Chondrocyte (in vitro differentiated cells): ENCODE measurements around the gene FXYD7. TPM values are rescaled to one million over a fixed set of nuclear protein-coding genes. Genes with fewer than 3 reads are reported as not detected.

Source experiments
- DNase-seq: peaks from one replicate; pipeline ENCODE4 v3.0.0; 2021; ENCODE audit warnings: mixed read lengths, low spot score
- H3K27ac Mint-ChIP-seq: one replicate; pipeline ENCODE4 v1.8.0; 2021; ENCODE audit warnings: mild to moderate bottlenecking, moderate library complexity, mixed read lengths; ENCODE audit not compliant: unreplicated experiment
- H3K27me3 Mint-ChIP-seq: 2 replicates; pipeline ENCODE4 v1.8.0; 2021; ENCODE audit warnings: low read depth, mixed read lengths
- H3K36me3 Mint-ChIP-seq: 2 replicates; pipeline ENCODE4 v1.8.0; 2021; ENCODE audit warnings: low read depth, mixed read lengths
- H3K4me1 Mint-ChIP-seq: 2 replicates; pipeline ENCODE4 v1.8.0; 2021; ENCODE audit warnings: low read depth, mild to moderate bottlenecking, mixed read lengths
- H3K4me3 Mint-ChIP-seq: one replicate; pipeline ENCODE4 v1.8.0; 2021; ENCODE audit warnings: mild to moderate bottlenecking, moderate library complexity, mixed read lengths; ENCODE audit not compliant: unreplicated experiment
- H3K9me3 Mint-ChIP-seq: 2 replicates; pipeline ENCODE4 v1.8.0; 2021; ENCODE audit warnings: low read depth, mixed read lengths
- total RNA-seq: library from RNA; stranded (reverse); gene quantifications from 3 replicates; pipeline ENCODE4 v1.2.1, GENCODE V29; 2021
- TF ChIP-seq, protein P1 (sequence below): fragments of 200-600 bp; sonication (generic); IDR thresholded peaks from 2 replicates; pipeline ENCODE4 v1.5.0; 2021; ENCODE audit warnings: antibody characterized with exemption, mild to moderate bottlenecking, moderate library complexity

Gene FXYD7
- total RNA-seq, 1 donor from 2014 or later, result not detected

GRCh38 chr19:35153701-35154524 lies 10.9 kb downstream of the FXYD7 start:
- TF ChIP-seq, protein P1, sequence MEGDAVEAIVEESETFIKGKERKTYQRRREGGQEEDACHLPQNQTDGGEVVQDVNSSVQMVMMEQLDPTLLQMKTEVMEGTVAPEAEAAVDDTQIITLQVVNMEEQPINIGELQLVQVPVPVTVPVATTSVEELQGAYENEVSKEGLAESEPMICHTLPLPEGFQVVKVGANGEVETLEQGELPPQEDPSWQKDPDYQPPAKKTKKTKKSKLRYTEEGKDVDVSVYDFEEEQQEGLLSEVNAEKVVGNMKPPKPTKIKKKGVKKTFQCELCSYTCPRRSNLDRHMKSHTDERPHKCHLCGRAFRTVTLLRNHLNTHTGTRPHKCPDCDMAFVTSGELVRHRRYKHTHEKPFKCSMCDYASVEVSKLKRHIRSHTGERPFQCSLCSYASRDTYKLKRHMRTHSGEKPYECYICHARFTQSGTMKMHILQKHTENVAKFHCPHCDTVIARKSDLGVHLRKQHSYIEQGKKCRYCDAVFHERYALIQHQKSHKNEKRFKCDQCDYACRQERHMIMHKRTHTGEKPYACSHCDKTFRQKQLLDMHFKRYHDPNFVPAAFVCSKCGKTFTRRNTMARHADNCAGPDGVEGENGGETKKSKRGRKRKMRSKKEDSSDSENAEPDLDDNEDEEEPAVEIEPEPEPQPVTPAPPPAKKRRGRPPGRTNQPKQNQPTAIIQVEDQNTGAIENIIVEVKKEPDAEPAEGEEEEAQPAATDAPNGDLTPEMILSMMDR, result peak; percentile 78
- no peak for DNase-seq
- no peaks in the 10 kb centered on the region for H3K9me3 Mint-ChIP-seq
- peaks cover 10% of the 10 kb centered on the region for H3K36me3 Mint-ChIP-seq
- H3K27me3 Mint-ChIP-seq, result no peaks in the 10 kb centered on the region
- peak overlapping the region; percentile 99 for H3K4me3 Mint-ChIP-seq
- peak overlapping the region; percentile 64 for H3K27ac Mint-ChIP-seq
- peaks cover 59% of the 10 kb centered on the region for H3K4me1 Mint-ChIP-seq

DNA sequence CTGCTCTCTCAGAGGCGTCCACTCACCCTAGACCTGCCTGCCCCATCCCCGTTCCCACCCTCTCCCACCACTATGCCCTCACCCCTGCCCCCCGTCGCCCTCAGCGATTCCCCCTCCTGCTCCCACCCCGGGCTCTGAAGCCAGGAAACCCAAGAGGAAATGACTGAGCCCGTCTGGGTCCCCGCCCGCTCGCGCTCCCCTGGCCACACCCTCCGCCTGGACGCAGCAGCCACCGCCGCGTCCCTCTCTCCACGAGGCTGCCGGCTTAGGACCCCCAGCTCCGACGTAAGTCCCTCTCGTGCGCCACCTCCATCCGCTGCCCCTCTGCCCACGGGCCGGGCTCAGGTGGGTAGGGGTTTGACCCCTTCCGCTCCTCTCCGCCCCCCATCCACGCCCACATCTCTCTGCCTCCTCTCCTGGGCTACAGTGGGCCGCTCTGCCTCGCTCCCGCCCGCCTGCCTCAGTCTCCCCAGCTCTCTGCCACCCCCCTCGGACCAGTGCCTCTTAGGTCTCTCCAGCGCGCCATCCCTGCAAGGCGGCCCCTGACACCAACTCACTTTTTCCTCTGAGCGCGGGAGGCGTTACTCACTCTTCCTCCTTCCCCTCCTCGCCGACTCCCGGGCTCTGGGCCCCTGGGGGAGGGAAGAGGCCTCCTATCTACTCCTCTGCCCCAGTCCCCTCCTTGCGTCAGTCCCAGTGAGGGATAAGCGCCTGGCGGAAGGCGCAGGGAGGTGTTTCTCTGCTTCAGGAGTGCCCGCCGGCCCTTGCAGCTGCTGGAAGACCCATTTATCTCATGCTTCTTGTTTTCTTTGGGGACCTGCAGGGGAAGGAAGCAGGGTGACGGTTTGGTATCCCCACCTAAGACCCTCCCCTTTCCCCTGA lies 11.7 kb downstream of the FXYD7 start, which contains the start of gene FXYD5:
Gene FXYD5, plus strand, starts transcription at position 211 of the 882 bp plus-strand sequence. CDS start 816 bp downstream, outside the sequence.
- peaks cover 51% of the 10 kb centered on the region for H3K4me1 Mint-ChIP-seq
- H3K36me3 Mint-ChIP-seq, result peaks cover 16% of the 10 kb centered on the region
- H3K9me3 Mint-ChIP-seq, result no peaks in the 10 kb centered on the region
- no peaks in the 10 kb centered on the region for H3K27me3 Mint-ChIP-seq
- TF ChIP-seq, protein P1, result peak; percentile 44
- peak within 1 kb of the TSS; percentile 95 for H3K27ac Mint-ChIP-seq
- no peak for DNase-seq
- peak within 1 kb of the TSS; percentile 99 for H3K4me3 Mint-ChIP-seq

DNA sequence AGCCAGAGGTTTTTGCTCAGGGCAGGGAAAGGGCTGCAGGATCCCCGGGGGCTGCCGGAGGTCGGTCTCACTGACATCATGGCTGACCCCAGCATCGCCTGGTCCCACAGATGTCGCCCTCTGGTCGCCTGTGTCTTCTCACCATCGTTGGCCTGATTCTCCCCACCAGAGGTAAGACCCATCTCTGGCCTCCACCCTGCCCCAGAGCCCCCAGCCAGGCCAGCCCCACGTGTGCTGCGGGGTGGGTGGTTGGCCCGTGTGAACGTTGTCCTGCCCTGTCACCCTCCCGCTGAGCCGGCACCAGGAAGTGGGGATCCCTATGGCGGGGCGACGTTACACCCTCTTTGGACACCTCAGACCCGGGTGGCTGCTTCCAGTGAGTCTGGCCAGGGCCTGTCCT lies 12.4 kb downstream of the FXYD7 start:
- peaks cover 45% of the 10 kb centered on the region for H3K4me1 Mint-ChIP-seq
- H3K4me3 Mint-ChIP-seq, result peak overlapping the region; percentile 99
- peak overlapping the region; percentile 32 for H3K27ac Mint-ChIP-seq
- peaks cover 17% of the 10 kb centered on the region for H3K36me3 Mint-ChIP-seq
- DNase-seq, result no peak
- TF ChIP-seq, protein P1, result no peak
- no peaks in the 10 kb centered on the region for H3K9me3 Mint-ChIP-seq
- no peaks in the 10 kb centered on the region for H3K27me3 Mint-ChIP-seq

GRCh38 chr19:35155981-35156672 lies 13.1 kb downstream of the FXYD7 start:
- Mint-ChIP-seq H3K27ac (peak overlapping the region; percentile 32), H3K9me3 (no peaks in the 10 kb centered on the region), H3K36me3 (peaks cover 19% of the 10 kb centered on the region), H3K4me1 (peaks cover 42% of the 10 kb centered on the region), H3K27me3 (no peaks in the 10 kb centered on the region), H3K4me3 (peak overlapping the region; percentile 99)
- TF ChIP-seq, protein P1, result no peak
- no peak for DNase-seq

GRCh38 chr19:35156673-35157014 lies 13.6 kb downstream of the FXYD7 start:
- H3K4me1 Mint-ChIP-seq, result peaks cover 42% of the 10 kb centered on the region
- no peak overlapping the region for H3K4me3 Mint-ChIP-seq
- DNase-seq, result no peak
- H3K27ac Mint-ChIP-seq, result no peak overlapping the region
- no peaks in the 10 kb centered on the region for H3K27me3 Mint-ChIP-seq
- H3K9me3 Mint-ChIP-seq, result peaks cover 3% of the 10 kb centered on the region
- TF ChIP-seq, protein P1, result no peak
- H3K36me3 Mint-ChIP-seq, result peaks cover 24% of the 10 kb centered on the region
